GM12878 (cell line): ENCODE data around the gene POLR2I. TPM values are rescaled to one million over a fixed set of nuclear protein-coding genes. Genes with fewer than 3 reads are reported as not detected.

Source experiments
- ASH2L ChIP-seq: fragments of 300-600, 200-600 bp; sonication (generic); IDR thresholded peaks from 2 replicates; pipeline ENCODE4 v1.6.1; 2017; ENCODE audit warnings: low read depth, mild to moderate bottlenecking, borderline replicate concordance
- BHLHE40 ChIP-seq, 2 experiments: fragments of 450-650 bp in 1 of 2; IDR thresholded peaks; 2 replicates each; pipeline ENCODE4 v1.6.1; 2011 to 2017; ENCODE audit warnings: low read depth in 2 of 2, borderline replicate concordance in 1 of 2, improper control_type of control experiment in 1 of 2, low read length in 1 of 2, mild to moderate bottlenecking in 1 of 2
- CBX3 ChIP-seq: fragments of 200-600 bp; sonication (generic); IDR thresholded peaks from 2 replicates; pipeline ENCODE4 v1.6.1; 2016; ENCODE audit warnings: low read depth, borderline replicate concordance
- CHD1 ChIP-seq: IDR thresholded peaks from 2 replicates; pipeline ENCODE4 v1.6.1; 2012; ENCODE audit warnings: low read depth, low read length, improper control_type of control experiment
- ETV6 ChIP-seq, 2 experiments: fragments of 450-650 bp in 1 of 2; IDR thresholded peaks in 1 of 2; conservative IDR thresholded peaks in 1 of 2; 2 replicates each; pipeline ENCODE4 v1.6.1; 2014; ENCODE audit warnings: antibody characterized with exemption in 1 of 2, borderline replicate concordance in 1 of 2, low read depth in 1 of 2, mild to moderate bottlenecking in 1 of 2, moderate library complexity in 1 of 2
- GABPA ChIP-seq: IDR thresholded peaks from 2 replicates; pipeline ENCODE4 v1.6.1; 2014; ENCODE audit warnings: antibody characterized with exemption, low read depth, mild to moderate bottlenecking, inconsistent platforms
- HDAC2 ChIP-seq: fragments of 200-600 bp; sonication (generic); IDR thresholded peaks from 2 replicates; pipeline ENCODE4 v1.6.1; 2017
- IKZF2 ChIP-seq, 2 experiments: fragments of 450-650 bp; IDR thresholded peaks; 2 replicates each; pipeline ENCODE4 v1.6.1; 2017; ENCODE audit warnings: mild to moderate bottlenecking in 2 of 2, moderate library complexity in 2 of 2
- MYB ChIP-seq: fragments of 150-350 bp; IDR thresholded peaks from 2 replicates; pipeline ENCODE4 v1.6.1; 2014; ENCODE audit warnings: mild to moderate bottlenecking, low read depth, low read length, borderline replicate concordance
- NBN ChIP-seq: fragments of 450-650 bp; IDR thresholded peaks from 2 replicates; pipeline ENCODE4 v1.6.1; 2016
- POLR2AphosphoS5 ChIP-seq: IDR thresholded peaks from 2 replicates; pipeline ENCODE4 v1.6.1; 2011; ENCODE audit warnings: mild to moderate bottlenecking, low read length, inconsistent platforms
- RB1 ChIP-seq: fragments of 450-650 bp; formaldehyde crosslinking; IDR thresholded peaks from 2 replicates; pipeline ENCODE4 v1.6.1; 2017; ENCODE audit warnings: mild to moderate bottlenecking, borderline replicate concordance
- RCOR1 ChIP-seq: conservative IDR thresholded peaks from 2 replicates; pipeline ENCODE4 v1.6.1; 2012; ENCODE audit warnings: low read depth, low read length, improper control_type of control experiment
- SMAD1 ChIP-seq: fragments of 450-650 bp; IDR thresholded peaks from 2 replicates; pipeline ENCODE4 v1.6.1; 2018; ENCODE audit warnings: mild to moderate bottlenecking, low read depth; ENCODE audit not compliant: partially characterized antibody
- SMC3 ChIP-seq: IDR thresholded peaks from 2 replicates; pipeline ENCODE4 v1.6.1; 2011; ENCODE audit warnings: low read length, improper control_type of control experiment, borderline replicate concordance
- SREBF1 ChIP-seq: IDR thresholded peaks from 2 replicates; pipeline ENCODE4 v1.6.1; 2012; ENCODE audit warnings: mild to moderate bottlenecking, low read length
- SREBF2 ChIP-seq: IDR thresholded peaks from 2 replicates; pipeline ENCODE4 v1.6.1; 2012; ENCODE audit warnings: mild to moderate bottlenecking, low read length
- STAT1 ChIP-seq: fragments of 450-650 bp; conservative IDR thresholded peaks from 2 replicates; pipeline ENCODE4 v1.6.1; 2014; ENCODE audit warnings: antibody characterized with exemption, mild to moderate bottlenecking
- polyA plus RNA-seq, 11 experiments: library from polyadenylated mRNA; depleted of rRNA in 4 of 11; unstranded in 6 of 11; stranded (reverse) in 5 of 11; fragments of >200 nt; fragmentation: Nextera tagmentation in 4 of 11; fragmentation: Illumina TruSeq in 1 of 11; extraction: Ambion mirVana in 4 of 11; extraction: Trizol in 1 of 11; gene quantifications; 1 replicate in 1 of 11; 2 replicates in 10 of 11; pipeline versions ENCODE4 v1.2.1 to v1.2.3, GENCODE V29; 2011 to 2016; ENCODE audit warnings: inconsistent platforms in 2 of 11, missing spikeins in 2 of 11, low read depth in 1 of 11
- total RNA-seq, 4 experiments: library from RNA; depleted of rRNA in 3 of 4; stranded (reverse); fragments of >200 nt in 3 of 4; fragmentation: Illumina TruSeq in 1 of 4; extraction: Trizol in 1 of 4; gene quantifications; 2 replicates each; pipeline versions ENCODE4 v1.2.1 to v1.2.3, GENCODE V29; 2013 to 2021
- TF ChIP-seq, protein P1 (sequence below): fragments of 450-650 bp; formaldehyde crosslinking; IDR thresholded peaks from 2 replicates; pipeline ENCODE4 v1.4.0; 2020; ENCODE audit warnings: mild to moderate bottlenecking, moderate library complexity
- TF ChIP-seq, protein P2 (sequence below): fragments of 450-650 bp; conservative IDR thresholded peaks from 2 replicates; pipeline ENCODE4 v1.6.1; 2017; ENCODE audit warnings: mild to moderate bottlenecking, moderate library complexity
- TF ChIP-seq, protein P3 (sequence below): fragments of 450-650 bp; IDR thresholded peaks from 2 replicates; pipeline ENCODE4 v1.6.1; 2016; ENCODE audit warnings: mild to moderate bottlenecking, moderate library complexity, borderline replicate concordance

The POLR2I gene
- total and polyA plus RNA-seq, 10 of the 15 experiments (the other 5 are each of a cell fraction or from before 2014, with no cell fraction given) = 30.9 to 272 (median 202) TPM

DNA sequence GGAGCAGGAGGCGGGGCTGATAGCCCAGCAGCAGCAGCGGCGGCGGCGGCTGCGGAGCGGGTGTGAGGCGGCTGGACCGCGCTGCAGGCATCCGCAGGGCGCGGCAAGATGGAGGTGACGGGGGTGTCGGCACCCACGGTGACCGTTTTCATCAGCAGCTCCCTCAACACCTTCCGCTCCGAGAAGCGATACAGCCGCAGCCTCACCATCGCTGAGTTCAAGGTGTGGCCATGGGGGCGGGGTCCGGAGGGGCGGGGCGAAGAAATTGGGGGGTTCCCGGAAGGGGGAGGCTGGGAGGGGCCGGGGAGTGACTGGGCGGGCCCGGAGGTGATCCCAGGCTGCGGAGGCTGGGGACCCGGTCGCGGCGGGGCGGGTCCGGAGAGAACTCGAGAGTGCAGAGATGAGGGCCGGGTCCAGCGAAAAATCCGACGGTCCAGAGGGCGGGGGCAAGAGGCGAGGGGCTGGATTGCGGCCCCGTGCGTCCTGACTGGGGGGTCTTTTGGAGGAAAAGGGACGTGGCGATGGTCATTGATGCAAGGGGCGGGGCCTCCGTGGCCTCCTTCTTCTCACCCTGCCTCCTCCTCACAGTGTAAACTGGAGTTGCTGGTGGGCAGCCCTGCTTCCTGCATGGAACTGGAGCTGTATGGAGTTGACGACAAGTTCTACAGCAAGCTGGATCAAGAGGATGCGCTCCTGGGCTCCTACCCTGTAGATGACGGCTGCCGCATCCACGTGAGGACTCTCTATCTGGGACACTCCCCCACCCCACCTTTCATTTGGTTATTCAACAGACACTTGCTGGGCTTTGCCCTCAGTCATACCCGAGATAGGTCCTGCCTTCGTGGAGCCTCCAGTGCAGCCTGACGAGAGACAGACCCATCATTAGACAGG, 1.0 kb upstream of the POLR2I start, which contains the start of gene TBCB (continued):
- peak in 1 of 2 experiments; percentile 53; a peak in 2 of 4 replicates for TF ChIP-seq BHLHE40 (IDR thresholded peaks at IDR 0.05; ENCODE audit: borderline replicate concordance in 1 of 2, low read depth in 2 of 2, low read length in 1 of 2)
- no peak for TF ChIP-seq NBN
- no peak for TF ChIP-seq SREBF2
- no peak for TF ChIP-seq CHD1
- TF ChIP-seq SREBF1 = no peak
- no peak for TF ChIP-seq RCOR1
- TF ChIP-seq ASH2L = no peak
- TF ChIP-seq, protein P1, sequence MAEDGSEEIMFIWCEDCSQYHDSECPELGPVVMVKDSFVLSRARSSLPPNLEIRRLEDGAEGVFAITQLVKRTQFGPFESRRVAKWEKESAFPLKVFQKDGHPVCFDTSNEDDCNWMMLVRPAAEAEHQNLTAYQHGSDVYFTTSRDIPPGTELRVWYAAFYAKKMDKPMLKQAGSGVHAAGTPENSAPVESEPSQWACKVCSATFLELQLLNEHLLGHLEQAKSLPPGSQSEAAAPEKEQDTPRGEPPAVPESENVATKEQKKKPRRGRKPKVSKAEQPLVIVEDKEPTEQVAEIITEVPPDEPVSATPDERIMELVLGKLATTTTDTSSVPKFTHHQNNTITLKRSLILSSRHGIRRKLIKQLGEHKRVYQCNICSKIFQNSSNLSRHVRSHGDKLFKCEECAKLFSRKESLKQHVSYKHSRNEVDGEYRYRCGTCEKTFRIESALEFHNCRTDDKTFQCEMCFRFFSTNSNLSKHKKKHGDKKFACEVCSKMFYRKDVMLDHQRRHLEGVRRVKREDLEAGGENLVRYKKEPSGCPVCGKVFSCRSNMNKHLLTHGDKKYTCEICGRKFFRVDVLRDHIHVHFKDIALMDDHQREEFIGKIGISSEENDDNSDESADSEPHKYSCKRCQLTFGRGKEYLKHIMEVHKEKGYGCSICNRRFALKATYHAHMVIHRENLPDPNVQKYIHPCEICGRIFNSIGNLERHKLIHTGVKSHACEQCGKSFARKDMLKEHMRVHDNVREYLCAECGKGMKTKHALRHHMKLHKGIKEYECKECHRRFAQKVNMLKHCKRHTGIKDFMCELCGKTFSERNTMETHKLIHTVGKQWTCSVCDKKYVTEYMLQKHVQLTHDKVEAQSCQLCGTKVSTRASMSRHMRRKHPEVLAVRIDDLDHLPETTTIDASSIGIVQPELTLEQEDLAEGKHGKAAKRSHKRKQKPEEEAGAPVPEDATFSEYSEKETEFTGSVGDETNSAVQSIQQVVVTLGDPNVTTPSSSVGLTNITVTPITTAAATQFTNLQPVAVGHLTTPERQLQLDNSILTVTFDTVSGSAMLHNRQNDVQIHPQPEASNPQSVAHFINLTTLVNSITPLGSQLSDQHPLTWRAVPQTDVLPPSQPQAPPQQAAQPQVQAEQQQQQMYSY (CRISPR knock-in tag) = no peak
- TF ChIP-seq, protein P2, sequence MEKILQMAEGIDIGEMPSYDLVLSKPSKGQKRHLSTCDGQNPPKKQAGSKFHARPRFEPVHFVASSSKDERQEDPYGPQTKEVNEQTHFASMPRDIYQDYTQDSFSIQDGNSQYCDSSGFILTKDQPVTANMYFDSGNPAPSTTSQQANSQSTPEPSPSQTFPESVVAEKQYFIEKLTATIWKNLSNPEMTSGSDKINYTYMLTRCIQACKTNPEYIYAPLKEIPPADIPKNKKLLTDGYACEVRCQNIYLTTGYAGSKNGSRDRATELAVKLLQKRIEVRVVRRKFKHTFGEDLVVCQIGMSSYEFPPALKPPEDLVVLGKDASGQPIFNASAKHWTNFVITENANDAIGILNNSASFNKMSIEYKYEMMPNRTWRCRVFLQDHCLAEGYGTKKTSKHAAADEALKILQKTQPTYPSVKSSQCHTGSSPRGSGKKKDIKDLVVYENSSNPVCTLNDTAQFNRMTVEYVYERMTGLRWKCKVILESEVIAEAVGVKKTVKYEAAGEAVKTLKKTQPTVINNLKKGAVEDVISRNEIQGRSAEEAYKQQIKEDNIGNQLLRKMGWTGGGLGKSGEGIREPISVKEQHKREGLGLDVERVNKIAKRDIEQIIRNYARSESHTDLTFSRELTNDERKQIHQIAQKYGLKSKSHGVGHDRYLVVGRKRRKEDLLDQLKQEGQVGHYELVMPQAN = peak; percentile 14
- no peak for TF ChIP-seq MYB
- no peak for TF ChIP-seq RB1
- TF ChIP-seq ETV6 (conservative IDR thresholded peaks at IDR 0.05 in 1 of 2, IDR thresholded peaks at IDR 0.05 in 1 of 2; ENCODE audit: borderline replicate concordance in 1 of 2, low read depth in 1 of 2) = no peak
- TF ChIP-seq GABPA = no peak
- TF ChIP-seq HDAC2 = no peak
- TF ChIP-seq CBX3 = no peak
- no peak for TF ChIP-seq IKZF2 (IDR thresholded peaks at IDR 0.05)
- TF ChIP-seq SMC3 = no peak
- no peak for TF ChIP-seq STAT1
- TF ChIP-seq, protein P3, sequence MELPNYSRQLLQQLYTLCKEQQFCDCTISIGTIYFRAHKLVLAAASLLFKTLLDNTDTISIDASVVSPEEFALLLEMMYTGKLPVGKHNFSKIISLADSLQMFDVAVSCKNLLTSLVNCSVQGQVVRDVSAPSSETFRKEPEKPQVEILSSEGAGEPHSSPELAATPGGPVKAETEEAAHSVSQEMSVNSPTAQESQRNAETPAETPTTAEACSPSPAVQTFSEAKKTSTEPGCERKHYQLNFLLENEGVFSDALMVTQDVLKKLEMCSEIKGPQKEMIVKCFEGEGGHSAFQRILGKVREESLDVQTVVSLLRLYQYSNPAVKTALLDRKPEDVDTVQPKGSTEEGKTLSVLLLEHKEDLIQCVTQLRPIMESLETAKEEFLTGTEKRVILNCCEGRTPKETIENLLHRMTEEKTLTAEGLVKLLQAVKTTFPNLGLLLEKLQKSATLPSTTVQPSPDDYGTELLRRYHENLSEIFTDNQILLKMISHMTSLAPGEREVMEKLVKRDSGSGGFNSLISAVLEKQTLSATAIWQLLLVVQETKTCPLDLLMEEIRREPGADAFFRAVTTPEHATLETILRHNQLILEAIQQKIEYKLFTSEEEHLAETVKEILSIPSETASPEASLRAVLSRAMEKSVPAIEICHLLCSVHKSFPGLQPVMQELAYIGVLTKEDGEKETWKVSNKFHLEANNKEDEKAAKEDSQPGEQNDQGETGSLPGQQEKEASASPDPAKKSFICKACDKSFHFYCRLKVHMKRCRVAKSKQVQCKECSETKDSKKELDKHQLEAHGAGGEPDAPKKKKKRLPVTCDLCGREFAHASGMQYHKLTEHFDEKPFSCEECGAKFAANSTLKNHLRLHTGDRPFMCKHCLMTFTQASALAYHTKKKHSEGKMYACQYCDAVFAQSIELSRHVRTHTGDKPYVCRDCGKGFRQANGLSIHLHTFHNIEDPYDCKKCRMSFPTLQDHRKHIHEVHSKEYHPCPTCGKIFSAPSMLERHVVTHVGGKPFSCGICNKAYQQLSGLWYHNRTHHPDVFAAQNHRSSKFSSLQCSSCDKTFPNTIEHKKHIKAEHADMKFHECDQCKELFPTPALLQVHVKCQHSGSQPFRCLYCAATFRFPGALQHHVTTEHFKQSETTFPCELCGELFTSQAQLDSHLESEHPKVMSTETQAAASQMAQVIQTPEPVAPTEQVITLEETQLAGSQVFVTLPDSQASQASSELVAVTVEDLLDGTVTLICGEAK = no peak
- TF ChIP-seq POLR2AphosphoS5 = peak; percentile 73; the same call in 1 of the 2 replicates
- no peak for TF ChIP-seq SMAD1
